ENCODE measurements around the gene ZFYVE1.

Gene ZFYVE1

GRCh38 chr14:72952171-72952570, 74.7 kb downstream of the ZFYVE1 start:
- no peak for DNase-seq

DNA sequence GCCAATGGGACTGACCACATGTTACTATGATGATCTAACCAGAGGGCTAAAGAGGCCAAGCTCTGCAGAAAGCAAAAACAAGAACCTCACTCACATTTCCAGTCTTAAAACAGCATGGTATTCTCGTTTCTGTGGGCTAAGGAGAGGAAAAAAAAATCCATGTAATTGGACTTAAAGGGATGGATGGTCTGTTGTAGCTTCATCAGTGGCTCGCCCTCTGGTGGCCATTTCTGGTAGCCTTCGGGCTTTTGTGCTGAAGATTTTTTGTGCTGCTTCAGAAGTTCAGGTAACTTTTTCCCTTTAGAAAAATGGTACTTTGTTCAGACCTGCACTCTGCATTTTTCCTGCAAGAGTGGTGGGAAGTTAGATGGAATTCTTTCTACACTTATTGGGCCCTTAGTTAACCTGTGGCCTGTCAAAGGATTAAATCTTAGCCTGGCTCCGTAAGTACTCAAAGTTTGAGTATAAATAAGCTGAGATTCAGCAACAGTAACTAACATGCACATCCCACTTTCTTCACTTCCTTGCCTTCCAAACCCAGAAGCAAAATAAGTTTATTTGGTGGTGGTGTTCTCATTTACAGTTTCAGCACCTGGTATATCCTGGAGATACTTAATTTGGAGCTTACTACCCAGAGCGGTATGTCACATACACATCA, 78.3 kb downstream of the ZFYVE1 start:
- peak; percentile 66 for DNase-seq

DNA sequence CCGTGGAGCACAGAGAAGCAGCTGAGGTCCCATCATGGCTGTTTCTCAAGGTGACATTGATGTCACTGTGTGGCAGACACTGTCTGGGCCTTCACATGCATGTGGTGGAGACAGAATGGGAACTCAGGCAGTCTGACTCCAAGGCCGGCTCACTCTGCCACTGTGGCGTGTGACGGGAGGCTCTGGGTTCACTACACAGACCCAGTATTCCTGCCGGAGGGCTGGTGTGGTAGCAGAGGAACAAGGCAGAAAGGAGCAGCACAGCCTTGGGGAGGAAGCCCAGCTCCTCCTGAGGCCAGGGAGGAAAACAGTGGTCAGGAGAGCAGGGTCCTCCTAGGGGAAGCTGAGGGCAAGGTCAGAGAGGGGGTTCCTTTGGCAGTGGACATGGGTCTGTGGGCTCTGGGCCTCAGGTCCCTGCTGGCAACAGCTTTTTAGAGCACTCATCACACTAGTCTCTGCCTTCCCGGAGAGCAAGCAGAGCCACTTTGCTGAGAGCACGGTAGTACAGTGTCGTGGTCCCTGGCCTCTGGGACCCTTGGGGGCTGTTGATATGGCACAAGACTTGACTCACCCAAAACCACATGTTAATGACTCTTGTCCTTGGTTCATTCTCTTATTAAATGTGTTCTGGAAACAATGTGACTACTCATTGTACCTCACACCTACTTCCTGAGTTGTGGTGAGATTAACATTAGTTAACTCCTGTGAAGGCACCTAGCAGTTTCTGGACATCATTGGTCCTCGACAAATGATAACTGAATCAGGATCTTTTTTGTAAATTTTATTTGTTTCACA, 79.3 kb downstream of the ZFYVE1 start:
- no peak for DNase-seq

GRCh38 chr14:72946491-72946890, 80.4 kb downstream of the ZFYVE1 start:
- DNase-seq = no peak

DNA sequence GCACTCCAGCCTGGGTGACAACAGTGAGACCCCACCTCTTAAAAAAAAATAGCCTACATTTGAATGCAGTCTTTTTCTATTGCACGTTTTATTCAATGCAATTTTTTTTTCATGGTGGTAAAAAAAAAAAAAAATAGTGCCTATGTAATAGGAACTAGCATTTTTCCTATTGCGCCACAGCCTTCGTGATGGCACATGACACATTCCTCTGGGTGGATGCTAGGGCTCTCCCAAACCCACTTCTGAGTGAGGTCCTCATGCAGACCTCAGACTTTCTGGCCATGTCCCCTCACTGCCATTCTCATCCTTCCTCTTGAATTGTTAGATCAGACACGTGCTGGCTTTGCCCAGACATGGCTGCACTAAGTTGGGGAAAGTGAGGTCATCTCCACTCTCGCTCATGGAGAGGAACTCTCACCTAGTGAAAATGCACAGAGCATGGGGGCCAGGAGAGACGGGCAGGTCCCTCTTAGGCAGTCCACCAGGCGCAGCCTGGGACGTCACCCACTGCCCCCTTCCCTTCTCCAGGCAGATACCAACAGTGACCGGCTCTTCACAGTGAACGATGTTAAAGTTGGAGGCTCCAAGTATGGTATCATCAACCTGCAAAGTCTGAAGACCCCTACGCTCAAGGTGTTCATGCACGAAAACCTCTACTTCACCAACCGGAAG, 81.4 kb downstream of the ZFYVE1 start:
- DNase-seq = no peak

- no peak for DNase-seq
Observed at GRCh38 chr14:72943876-72944430, 83.0 kb downstream of the ZFYVE1 start.

DNA sequence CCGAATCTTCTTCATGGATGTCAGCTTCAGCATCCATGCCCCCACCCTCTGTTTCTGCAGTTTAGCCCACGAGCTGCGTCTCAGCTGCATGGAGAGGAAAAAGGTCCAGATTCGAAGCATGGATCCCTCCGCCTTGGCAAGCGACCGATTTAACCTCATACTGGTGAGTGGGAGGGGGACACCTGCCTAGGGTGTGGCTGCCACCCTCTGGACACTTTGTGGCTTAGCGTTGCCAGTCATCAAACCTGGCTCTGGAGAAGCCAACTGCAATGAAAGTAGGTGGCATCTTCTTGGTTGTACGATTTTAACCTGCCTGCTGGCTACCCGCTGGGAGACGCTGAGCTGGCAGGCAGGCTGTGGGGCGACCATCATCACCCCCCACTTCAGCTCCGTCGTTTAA, 84.0 kb downstream of the ZFYVE1 start:
- DNase-seq = no peak

GRCh38 chr14:72941286-72941985, 85.5 kb downstream of the ZFYVE1 start:
- no peak for DNase-seq

DNA sequence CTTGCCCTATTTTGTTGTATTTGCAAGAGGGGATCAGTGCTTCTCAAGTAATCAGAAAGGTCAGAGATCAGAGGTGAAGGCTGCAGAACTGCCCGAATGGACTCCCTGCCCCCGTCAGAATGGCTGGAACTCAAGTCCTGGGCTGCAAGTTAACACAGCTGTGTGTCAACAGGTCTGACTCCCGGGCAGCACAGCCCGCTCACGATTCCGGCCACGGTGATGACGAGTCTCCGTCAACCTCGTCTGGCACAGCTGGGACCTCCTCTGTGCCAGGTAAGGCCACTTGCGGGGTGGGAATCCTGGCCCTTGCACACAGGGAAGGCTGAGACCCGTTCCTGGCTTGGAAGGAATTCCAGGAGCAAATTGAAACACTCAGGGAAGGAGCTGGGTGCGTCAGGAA, 87.3 kb downstream of the ZFYVE1 start:
- no peak for DNase-seq

DNA sequence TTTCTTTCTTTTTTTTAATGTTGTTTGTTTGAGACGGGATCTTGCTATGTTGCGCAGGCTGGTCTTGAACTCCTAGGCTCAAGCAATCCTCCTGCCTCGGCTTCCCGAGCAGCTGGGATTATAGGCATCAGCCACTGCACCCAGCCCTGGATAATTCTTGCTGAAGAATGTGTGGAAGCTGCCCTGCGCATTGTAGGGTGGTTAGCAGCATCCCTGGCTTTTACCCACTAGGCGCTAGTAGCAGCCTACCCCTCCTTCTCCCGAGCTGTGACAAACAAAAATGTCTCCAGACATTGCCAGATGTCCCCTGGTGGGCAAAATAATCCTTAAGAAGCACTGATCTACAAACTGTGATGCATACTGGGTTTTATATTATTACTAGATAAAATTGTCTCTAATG, 94.0 kb downstream of the ZFYVE1 start:
- DNase-seq = no peak

- DNase-seq = no peak
Observed at GRCh38 chr14:72929316-72930080, 97.4 kb downstream of the ZFYVE1 start.

GRCh38 chr14:72928872-72929271, 98.0 kb downstream of the ZFYVE1 start:
- no peak for DNase-seq

- DNase-seq = peak; percentile 95
Observed at GRCh38 chr14:72926292-72927028, 100.4 kb downstream of the ZFYVE1 start, which contains the start of gene DCAF4. TSS of gene DCAF4 (plus strand) at chr14:72926464. CDS start at chr14:72937979, 11,515 bp downstream.

GRCh38 chr14:72925815-72926291, 101.1 kb downstream of the ZFYVE1 start:
- no peak for DNase-seq

DNA sequence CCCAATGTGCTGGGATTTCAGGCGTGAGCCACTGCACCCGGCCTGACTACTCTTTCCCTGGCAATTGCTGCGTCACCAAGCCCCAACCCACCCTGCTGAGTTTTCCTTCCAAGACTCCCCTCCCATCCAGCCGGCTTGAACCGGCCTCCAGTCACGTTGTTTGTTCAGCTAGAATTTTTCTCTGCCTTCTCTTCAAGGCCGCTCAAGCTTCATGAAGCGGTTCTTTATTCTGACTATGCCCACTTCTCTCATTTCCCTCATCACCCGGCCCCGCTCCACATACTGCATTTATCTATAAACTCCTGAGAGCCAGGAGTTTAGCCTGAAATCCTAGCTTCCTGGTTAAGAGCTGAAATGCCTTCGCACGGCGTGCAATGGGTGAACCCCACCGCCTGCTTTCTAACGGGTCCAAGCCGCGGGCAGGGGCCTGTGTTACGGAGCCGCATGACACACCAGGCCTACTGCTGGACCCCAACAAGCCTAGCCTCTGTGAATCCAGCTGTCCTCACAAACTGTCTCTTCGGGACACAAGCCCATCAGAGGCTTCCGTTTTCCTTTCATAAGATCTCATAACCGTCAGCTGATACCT, 101.6 kb downstream of the ZFYVE1 start:
- DNase-seq = no peak

GRCh38 chr14:72924337-72924736, 102.6 kb downstream of the ZFYVE1 start:
- DNase-seq = no peak

- DNase-seq = no peak
Observed at GRCh38 chr14:72921396-72921795, 105.5 kb downstream of the ZFYVE1 start.

DNA sequence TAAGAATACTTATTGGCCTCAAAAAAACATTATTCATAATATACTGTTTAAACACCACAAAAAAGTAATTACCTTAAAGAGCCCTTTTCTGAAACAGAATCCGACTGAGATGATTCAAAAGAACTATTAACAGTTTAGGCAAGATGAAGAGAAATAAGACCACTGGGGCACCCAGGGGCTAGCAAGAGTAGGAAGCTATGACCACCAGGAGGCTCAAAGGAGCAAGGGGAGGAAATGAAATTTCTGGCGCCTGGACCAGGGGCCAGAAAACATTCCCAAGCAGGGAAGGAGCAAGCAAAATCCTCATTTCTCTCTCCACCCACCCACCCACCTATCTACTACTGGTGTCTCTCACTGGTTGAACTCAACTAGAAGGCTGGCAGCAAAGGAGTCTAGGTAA, 106.9 kb downstream of the ZFYVE1 start:
- no peak for DNase-seq
